Measurements from ENCODE around the gene DCHS1.

Gene DCHS1

GRCh38 chr11:6579681-6580080, 75.9 kb downstream of the DCHS1 start:
- Histone ChIP-seq H3K27ac (ENCODE audit: low read depth, low read length) (no peak overlapping the region), H3K27me3 (ENCODE audit: control insufficient read depth in 1 of 2, insufficient read depth in 2 of 2, low read length in 2 of 2) (no peaks in the 10 kb centered on the region), H3K9me3 (ENCODE audit: control insufficient read depth in 1 of 2, low read length in 2 of 2) (peaks cover 5 to 15% of the 10 kb centered on the region in 2 donors), H3K36me3 (ENCODE audit: control insufficient read depth in 1 of 2, insufficient read depth in 2 of 2, low read length in 2 of 2) (peaks cover 0 to 6% of the 10 kb centered on the region in 2 donors), H3K4me1 (ENCODE audit: control insufficient read depth in 1 of 2, insufficient read depth in 2 of 2, low read length in 2 of 2) (no peaks in the 10 kb centered on the region), H3K4me3 (ENCODE audit: low read depth in 1 of 2, low read length in 2 of 2) (no peak overlapping the region), H3K9ac (ENCODE audit: low read depth in 1 of 2, low read length in 2 of 2) (no peak overlapping the region)

GRCh38 chr11:6578134-6578533, 77.5 kb downstream of the DCHS1 start:
- Histone ChIP-seq H3K9ac (ENCODE audit: low read depth in 1 of 2, low read length in 2 of 2) (no peak overlapping the region), H3K4me1 (ENCODE audit: control insufficient read depth in 1 of 2, insufficient read depth in 2 of 2, low read length in 2 of 2) (no peaks in the 10 kb centered on the region), H3K27ac (ENCODE audit: low read depth, low read length) (no peak overlapping the region), H3K9me3 (ENCODE audit: control insufficient read depth in 1 of 2, low read length in 2 of 2) (no peaks in the 10 kb centered on the region), H3K36me3 (ENCODE audit: control insufficient read depth in 1 of 2, insufficient read depth in 2 of 2, low read length in 2 of 2) (peaks cover 0 to 6% of the 10 kb centered on the region in 2 donors), H3K4me3 (ENCODE audit: low read depth in 1 of 2, low read length in 2 of 2) (no peak overlapping the region), H3K27me3 (ENCODE audit: control insufficient read depth in 1 of 2, insufficient read depth in 2 of 2, low read length in 2 of 2) (no peaks in the 10 kb centered on the region)

GRCh38 chr11:6576471-6577373, 78.9 kb downstream of the DCHS1 start:
- H3K27ac ChIP-seq (ENCODE audit: low read depth, low read length), result no peak overlapping the region
- no peak overlapping the region for H3K4me3 ChIP-seq (ENCODE audit: low read depth in 1 of 2, low read length in 2 of 2)
- no peak overlapping the region for H3K9ac ChIP-seq (ENCODE audit: low read depth in 1 of 2, low read length in 2 of 2)
- peaks cover 0 to 6% of the 10 kb centered on the region in 2 donors for H3K36me3 ChIP-seq (ENCODE audit: control insufficient read depth in 1 of 2, insufficient read depth in 2 of 2, low read length in 2 of 2)
- H3K4me1 ChIP-seq (ENCODE audit: control insufficient read depth in 1 of 2, insufficient read depth in 2 of 2, low read length in 2 of 2), result no peaks in the 10 kb centered on the region
- no peaks in the 10 kb centered on the region for H3K27me3 ChIP-seq (ENCODE audit: control insufficient read depth in 1 of 2, insufficient read depth in 2 of 2, low read length in 2 of 2)
- no peaks in the 10 kb centered on the region for H3K9me3 ChIP-seq (ENCODE audit: control insufficient read depth in 1 of 2, low read length in 2 of 2)

- Histone ChIP-seq H3K4me3 (ENCODE audit: low read depth in 1 of 2, low read length in 2 of 2) (no peak overlapping the region), H3K4me1 (ENCODE audit: control insufficient read depth in 1 of 2, insufficient read depth in 2 of 2, low read length in 2 of 2) (no peaks in the 10 kb centered on the region), H3K27ac (ENCODE audit: low read depth, low read length) (no peak overlapping the region), H3K36me3 (ENCODE audit: control insufficient read depth in 1 of 2, insufficient read depth in 2 of 2, low read length in 2 of 2) (peaks cover 0 to under 1% of the 10 kb centered on the region in 2 donors), H3K27me3 (ENCODE audit: control insufficient read depth in 1 of 2, insufficient read depth in 2 of 2, low read length in 2 of 2) (no peaks in the 10 kb centered on the region), H3K9ac (ENCODE audit: low read depth in 1 of 2, low read length in 2 of 2) (no peak overlapping the region), H3K9me3 (ENCODE audit: control insufficient read depth in 1 of 2, low read length in 2 of 2) (no peaks in the 10 kb centered on the region)
These were observed 80.5 kb downstream of the DCHS1 start for GRCh38 chr11:6574816-6575715.

GRCh38 chr11:6572215-6572614, 83.4 kb downstream of the DCHS1 start:
- Histone ChIP-seq H3K9ac (ENCODE audit: low read depth in 1 of 2, low read length in 2 of 2) (no peak overlapping the region), H3K9me3 (ENCODE audit: control insufficient read depth in 1 of 2, low read length in 2 of 2) (no peaks in the 10 kb centered on the region), H3K27me3 (ENCODE audit: control insufficient read depth in 1 of 2, insufficient read depth in 2 of 2, low read length in 2 of 2) (no peaks in the 10 kb centered on the region), H3K27ac (ENCODE audit: low read depth, low read length) (no peak overlapping the region), H3K36me3 (ENCODE audit: control insufficient read depth in 1 of 2, insufficient read depth in 2 of 2, low read length in 2 of 2) (no peaks in the 10 kb centered on the region), H3K4me1 (ENCODE audit: control insufficient read depth in 1 of 2, insufficient read depth in 2 of 2, low read length in 2 of 2) (peaks cover 0 to 5% of the 10 kb centered on the region in 2 donors), H3K4me3 (ENCODE audit: low read depth in 1 of 2, low read length in 2 of 2) (no peak overlapping the region)

GRCh38 chr11:6571434-6572008, 84.1 kb downstream of the DCHS1 start:
- Histone ChIP-seq H3K27me3 (ENCODE audit: control insufficient read depth in 1 of 2, insufficient read depth in 2 of 2, low read length in 2 of 2) (no peaks in the 10 kb centered on the region), H3K36me3 (ENCODE audit: control insufficient read depth in 1 of 2, insufficient read depth in 2 of 2, low read length in 2 of 2) (no peaks in the 10 kb centered on the region), H3K4me1 (ENCODE audit: control insufficient read depth in 1 of 2, insufficient read depth in 2 of 2, low read length in 2 of 2) (peaks cover 0 to 5% of the 10 kb centered on the region in 2 donors), H3K9me3 (ENCODE audit: control insufficient read depth in 1 of 2, low read length in 2 of 2) (no peaks in the 10 kb centered on the region), H3K27ac (ENCODE audit: low read depth, low read length) (no peak overlapping the region), H3K9ac (ENCODE audit: low read depth in 1 of 2, low read length in 2 of 2) (no peak overlapping the region), H3K4me3 (ENCODE audit: low read depth in 1 of 2, low read length in 2 of 2) (no peak overlapping the region)

All from duodenal mucosa (tissue), 2 donors.